ENCODE data around the gene SH2D1B. TPM values are rescaled to one million over a fixed set of nuclear protein-coding genes. Genes with fewer than 3 reads are reported as not detected.
"Not testable (repeated sequence)": the region's sequence is repeated elsewhere in the genome, so short reads cannot be mapped to it uniquely, and the experiment has no call there.

Gene SH2D1B
- not detected for polyA plus RNA-seq (2013, experiment 1 of 2)
- polyA plus RNA-seq (2013, experiment 2 of 2) = not detected

GRCh38 chr1:162412002-162412401 lies at the start of gene SH2D1B:
Gene SH2D1B (minus strand): TSS chr1:162412136. CDS start chr1:162412016, 120 bp downstream.
- no peak within 1 kb of the TSS for H3K18ac ChIP-seq (ENCODE audit: low read length)
- H3K36me3 ChIP-seq (replicated peaks in 1 of 2; ENCODE audit: control insufficient read depth in 2 of 2, insufficient read depth in 2 of 2, low read length in 2 of 2) = no peaks in the 10 kb centered on the region
- H4K8ac ChIP-seq (ENCODE audit: low read depth, low read length) = no peak within 1 kb of the TSS
- no peak within 1 kb of the TSS for H3K14ac ChIP-seq (ENCODE audit: low read length)
- H3K9ac ChIP-seq (ENCODE audit: low read depth, low read length, poor library complexity) = no peak within 1 kb of the TSS
- H3K23ac ChIP-seq (ENCODE audit: low read depth, low read length, poor library complexity) = no peak within 1 kb of the TSS
- H2BK5ac ChIP-seq (ENCODE audit: low read length) = no peak within 1 kb of the TSS
- H3K79me1 ChIP-seq (ENCODE audit: low read depth, low read length) = no peaks in the 10 kb centered on the region
- no peak within 1 kb of the TSS for H3K4ac ChIP-seq (ENCODE audit: low read length)
- H3K4me3 ChIP-seq (ENCODE audit: low read length in 2 of 2) = no peak within 1 kb of the TSS
- H2BK120ac ChIP-seq (ENCODE audit: low read depth, low read length) = no peak within 1 kb of the TSS
- no peak within 1 kb of the TSS for H2AFZ ChIP-seq (ENCODE audit: low read length)
- no peak within 1 kb of the TSS for H2BK12ac ChIP-seq (ENCODE audit: low read length)
- WGBS, 2 donors (ENCODE audit: extremely low coverage in 2 of 2, insufficient read length in 2 of 2, insufficient replicate concordance in 1 of 2) = no CpG with 5 or more reads among the region's 3 CpGs
- H3K9me3 ChIP-seq (replicated peaks in 1 of 2; ENCODE audit: control insufficient read depth in 2 of 2, insufficient read depth in 1 of 2, low read depth in 1 of 2, low read length in 2 of 2) = no peaks in the 10 kb centered on the region
- peaks cover 0 to 4% (median 0%) of the 10 kb centered on the region in 3 experiments for H3K27me3 ChIP-seq (ENCODE audit: control insufficient read depth in 3 of 3, insufficient read depth in 3 of 3, low read depth in 1 of 3, low read length in 3 of 3)
- H2AK5ac ChIP-seq (ENCODE audit: low read depth, low read length) = no peak within 1 kb of the TSS
- no peak within 1 kb of the TSS for H2BK15ac ChIP-seq (ENCODE audit: low read length)
- H3K27ac ChIP-seq (replicated peaks; ENCODE audit: low read length) = no peak within 1 kb of the TSS
- H4K91ac ChIP-seq (ENCODE audit: low read depth, low read length, poor library complexity) = no peak within 1 kb of the TSS
- no peak within 1 kb of the TSS for H3K4me2 ChIP-seq (ENCODE audit: insufficient read depth, low read length, poor library complexity, severe bottlenecking)
- DNase-seq (ENCODE audit: low spot score) = no peak
- H3K4me1 ChIP-seq (ENCODE audit: control insufficient read depth in 2 of 2, insufficient read depth in 1 of 2, low read depth in 1 of 2, low read length in 2 of 2) = no peaks in the 10 kb centered on the region

GRCh38 chr1:162458236-162458635 lies 46.3 kb upstream of the SH2D1B start:
- H2BK12ac ChIP-seq (ENCODE audit: low read length) = no peak overlapping the region
- no CpG with 5 or more reads among the region's 5 CpGs for WGBS, 2 donors (ENCODE audit: extremely low coverage in 2 of 2, insufficient read length in 2 of 2, insufficient replicate concordance in 1 of 2)
- no peak overlapping the region for H2BK120ac ChIP-seq (ENCODE audit: low read depth, low read length)
- no peak overlapping the region for H2BK5ac ChIP-seq (ENCODE audit: low read length)
- H4K91ac ChIP-seq (ENCODE audit: low read depth, low read length, poor library complexity) = no peak overlapping the region
- no peak overlapping the region for H3K14ac ChIP-seq (ENCODE audit: low read length)
- no peak overlapping the region for H3K27ac ChIP-seq (replicated peaks; ENCODE audit: low read length)
- H3K4ac ChIP-seq (ENCODE audit: low read length) = no peak overlapping the region
- no peak overlapping the region for H3K9ac ChIP-seq (ENCODE audit: low read depth, low read length, poor library complexity)
- no peaks in the 10 kb centered on the region for H3K9me3 ChIP-seq (replicated peaks in 1 of 2; ENCODE audit: control insufficient read depth in 2 of 2, insufficient read depth in 1 of 2, low read depth in 1 of 2, low read length in 2 of 2)
- no peak for DNase-seq (ENCODE audit: low spot score)
- no peak overlapping the region for H3K23ac ChIP-seq (ENCODE audit: low read depth, low read length, poor library complexity)
- no peaks in the 10 kb centered on the region for H3K27me3 ChIP-seq (ENCODE audit: control insufficient read depth in 3 of 3, insufficient read depth in 3 of 3, low read depth in 1 of 3, low read length in 3 of 3)
- H3K79me1 ChIP-seq (ENCODE audit: low read depth, low read length) = no peaks in the 10 kb centered on the region
- no peak overlapping the region for H2BK15ac ChIP-seq (ENCODE audit: low read length)
- H2AFZ ChIP-seq (ENCODE audit: low read length) = no peak overlapping the region
- H3K4me2 ChIP-seq (ENCODE audit: insufficient read depth, low read length, poor library complexity, severe bottlenecking) = no peak overlapping the region
- H2AK5ac ChIP-seq (ENCODE audit: low read depth, low read length) = no peak overlapping the region
- H3K4me1 ChIP-seq (ENCODE audit: control insufficient read depth in 2 of 2, insufficient read depth in 1 of 2, low read depth in 1 of 2, low read length in 2 of 2) = no peaks in the 10 kb centered on the region
- no peak overlapping the region for H4K8ac ChIP-seq (ENCODE audit: low read depth, low read length)
- no peak overlapping the region for H3K18ac ChIP-seq (ENCODE audit: low read length)
- H3K36me3 ChIP-seq (replicated peaks in 1 of 2; ENCODE audit: control insufficient read depth in 2 of 2, insufficient read depth in 2 of 2, low read length in 2 of 2) = no peaks in the 10 kb centered on the region
- H3K4me3 ChIP-seq (ENCODE audit: low read length in 2 of 2) = no peak overlapping the region

- no peak overlapping the region for H2BK12ac ChIP-seq (ENCODE audit: low read length)
- no peak for DNase-seq (ENCODE audit: low spot score)
- H3K9ac ChIP-seq (ENCODE audit: low read depth, low read length, poor library complexity) = no peak overlapping the region
- no peak overlapping the region for H2BK5ac ChIP-seq (ENCODE audit: low read length)
- no CpG with 5 or more reads among the region's 4 CpGs for WGBS, 2 donors (ENCODE audit: extremely low coverage in 2 of 2, insufficient read length in 2 of 2, insufficient replicate concordance in 1 of 2)
- no peak overlapping the region for H3K4me2 ChIP-seq (ENCODE audit: insufficient read depth, low read length, poor library complexity, severe bottlenecking)
- no peak overlapping the region for H2BK120ac ChIP-seq (ENCODE audit: low read depth, low read length)
- H2AK5ac ChIP-seq (ENCODE audit: low read depth, low read length) = no peak overlapping the region
- no peak overlapping the region for H3K23ac ChIP-seq (ENCODE audit: low read depth, low read length, poor library complexity)
- H3K18ac ChIP-seq (ENCODE audit: low read length) = no peak overlapping the region
- no peak overlapping the region for H2AFZ ChIP-seq (ENCODE audit: low read length)
- H4K91ac ChIP-seq (ENCODE audit: low read depth, low read length, poor library complexity) = no peak overlapping the region
- no peak overlapping the region for H3K4me3 ChIP-seq (ENCODE audit: low read length in 2 of 2)
- no peaks in the 10 kb centered on the region for H3K79me1 ChIP-seq (ENCODE audit: low read depth, low read length)
- no peaks in the 10 kb centered on the region for H3K9me3 ChIP-seq (replicated peaks in 1 of 2; ENCODE audit: control insufficient read depth in 2 of 2, insufficient read depth in 1 of 2, low read depth in 1 of 2, low read length in 2 of 2)
- no peak overlapping the region for H3K27ac ChIP-seq (replicated peaks; ENCODE audit: low read length)
- no peak overlapping the region for H4K8ac ChIP-seq (ENCODE audit: low read depth, low read length)
- no peak overlapping the region for H3K4ac ChIP-seq (ENCODE audit: low read length)
- H3K36me3 ChIP-seq (replicated peaks in 1 of 2; ENCODE audit: control insufficient read depth in 2 of 2, insufficient read depth in 2 of 2, low read length in 2 of 2) = no peaks in the 10 kb centered on the region
- H3K27me3 ChIP-seq (ENCODE audit: control insufficient read depth in 3 of 3, insufficient read depth in 3 of 3, low read depth in 1 of 3, low read length in 3 of 3) = no peaks in the 10 kb centered on the region
- no peaks in the 10 kb centered on the region for H3K4me1 ChIP-seq (ENCODE audit: control insufficient read depth in 2 of 2, insufficient read depth in 1 of 2, low read depth in 1 of 2, low read length in 2 of 2)
- H3K14ac ChIP-seq (ENCODE audit: low read length) = no peak overlapping the region
- H2BK15ac ChIP-seq (ENCODE audit: low read length) = no peak overlapping the region
These were observed 44.4 kb upstream of the SH2D1B start for GRCh38 chr1:162456323-162456722.

DNA sequence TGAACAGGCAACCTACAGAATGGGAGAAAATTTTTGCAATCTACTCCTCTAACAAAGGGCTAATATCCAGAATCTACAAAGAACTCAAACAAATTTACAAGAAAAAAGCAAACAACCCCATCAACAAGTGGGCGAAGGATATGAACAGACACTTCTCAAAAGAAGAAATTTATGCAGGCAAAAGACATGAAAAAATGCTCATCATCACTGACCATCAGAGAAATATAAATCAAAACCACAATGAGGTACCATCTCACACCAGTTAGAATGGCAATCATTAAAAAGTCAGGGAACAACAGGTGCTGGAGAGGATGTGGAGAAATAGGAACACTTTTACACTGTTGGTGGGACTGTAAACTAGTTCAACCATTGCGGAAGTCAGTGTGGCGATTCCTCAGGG lies 42.4 kb upstream of the SH2D1B start:
- not testable (repeated sequence) for H2BK120ac ChIP-seq (ENCODE audit: low read depth, low read length); DNase-seq (ENCODE audit: low spot score); H3K4me3 ChIP-seq (ENCODE audit: low read length in 2 of 2); H3K27me3 ChIP-seq (ENCODE audit: control insufficient read depth in 3 of 3, insufficient read depth in 3 of 3, low read depth in 1 of 3, low read length in 3 of 3); H3K9ac ChIP-seq (ENCODE audit: low read depth, low read length, poor library complexity); H3K36me3 ChIP-seq (replicated peaks in 1 of 2; ENCODE audit: control insufficient read depth in 2 of 2, insufficient read depth in 2 of 2, low read length in 2 of 2); H2BK12ac ChIP-seq (ENCODE audit: low read length); H3K4me1 ChIP-seq (ENCODE audit: control insufficient read depth in 2 of 2, insufficient read depth in 1 of 2, low read depth in 1 of 2, low read length in 2 of 2); H4K91ac ChIP-seq (ENCODE audit: low read depth, low read length, poor library complexity); H2AK5ac ChIP-seq (ENCODE audit: low read depth, low read length); H2BK15ac ChIP-seq (ENCODE audit: low read length); H3K4me2 ChIP-seq (ENCODE audit: insufficient read depth, low read length, poor library complexity, severe bottlenecking); H3K23ac ChIP-seq (ENCODE audit: low read depth, low read length, poor library complexity); H3K9me3 ChIP-seq (replicated peaks in 1 of 2; ENCODE audit: control insufficient read depth in 2 of 2, insufficient read depth in 1 of 2, low read depth in 1 of 2, low read length in 2 of 2); H3K4ac ChIP-seq (ENCODE audit: low read length); H3K14ac ChIP-seq (ENCODE audit: low read length); H3K27ac ChIP-seq (replicated peaks; ENCODE audit: low read length); H2BK5ac ChIP-seq (ENCODE audit: low read length); H3K79me1 ChIP-seq (ENCODE audit: low read depth, low read length); H2AFZ ChIP-seq (ENCODE audit: low read length); H4K8ac ChIP-seq (ENCODE audit: low read depth, low read length); H3K18ac ChIP-seq (ENCODE audit: low read length)
- no CpG with 5 or more reads among the region's 3 CpGs for WGBS, 2 donors (ENCODE audit: extremely low coverage in 2 of 2, insufficient read length in 2 of 2, insufficient replicate concordance in 1 of 2)

Measured in neuronal stem cell (in vitro differentiated cells).